MM.1S (cell line): ENCODE results near the gene OR1I1.

Source experiments
- DNase-seq: peaks from one replicate; pipeline ENCODE4 v3.0.0-alpha.2; 2015
- H2AFZ ChIP-seq: fragments of 300-600 bp; sonication (generic); 2 replicates; pipeline ENCODE4 v1.6.0; 2016; ENCODE audit warnings: antibody characterized with exemption, low read length
- H3F3A ChIP-seq: fragments of 300-600 bp; sonication (generic); 2 replicates; pipeline ENCODE4 v1.6.1; 2016; ENCODE audit warnings: mild to moderate bottlenecking, antibody characterized with exemption, low read length, moderate library complexity, mixed read lengths; ENCODE audit not compliant: insufficient read depth
- H3K27ac ChIP-seq: fragments of 300-600 bp; sonication (generic); 2 replicates; pipeline ENCODE4 v1.5.1; 2016; ENCODE audit warnings: mild to moderate bottlenecking, low read length
- H3K27me3 ChIP-seq: fragments of 300-600 bp; sonication (generic); replicated peaks from 2 replicates; pipeline ENCODE4 v1.6.0; 2016; ENCODE audit warnings: low read length; ENCODE audit not compliant: insufficient read depth
- H3K36me3 ChIP-seq: fragments of 300-600 bp; sonication (generic); replicated peaks from 2 replicates; pipeline ENCODE4 v1.6.1; 2016; ENCODE audit warnings: mild to moderate bottlenecking, low read length, mixed read lengths; ENCODE audit not compliant: insufficient read depth
- H3K4me1 ChIP-seq: fragments of 300-600 bp; sonication (generic); 2 replicates; pipeline ENCODE4 v1.6.1; 2016; ENCODE audit warnings: low read length, mixed read lengths
- H3K4me2 ChIP-seq: fragments of 300-600 bp; sonication (generic); 2 replicates; pipeline ENCODE4 v1.6.0; 2016; ENCODE audit warnings: low read depth, low read length
- H3K4me3 ChIP-seq: fragments of 300-600 bp; sonication (generic); 2 replicates; pipeline ENCODE4 v1.5.1; 2016; ENCODE audit warnings: low read length, mixed read lengths
- H3K79me2 ChIP-seq: fragments of 300-600 bp; sonication (generic); 2 replicates; pipeline ENCODE4 v1.6.1; 2016; ENCODE audit warnings: mixed run types, low read length, mixed read lengths
- H3K9ac ChIP-seq: fragments of 300-600 bp; sonication (generic); 2 replicates; pipeline ENCODE4 v1.6.1; 2016; ENCODE audit warnings: low read length, mixed read lengths
- H3K9me2 ChIP-seq: fragments of 300-600 bp; sonication (generic); replicated peaks from 2 replicates; pipeline ENCODE4 v1.6.1; 2016; ENCODE audit warnings: mild to moderate bottlenecking, low read length, mixed read lengths; ENCODE audit not compliant: insufficient read depth
- H3K9me3 ChIP-seq: fragments of 300-600 bp; sonication (generic); replicated peaks from 2 replicates; pipeline ENCODE4 v1.6.1; 2016; ENCODE audit warnings: mild to moderate bottlenecking, low read length, mixed read lengths; ENCODE audit not compliant: insufficient read depth
- H4K20me1 ChIP-seq: fragments of 300-600 bp; sonication (generic); 2 replicates; pipeline ENCODE4 v1.6.1; 2016; ENCODE audit warnings: mild to moderate bottlenecking, low read length, moderate library complexity, mixed read lengths; ENCODE audit not compliant: insufficient read depth
- CTCF ChIP-seq: fragments of 300-600 bp; sonication (generic); IDR thresholded peaks from 2 replicates; pipeline ENCODE4 v1.5.1; 2016; ENCODE audit warnings: antibody characterized with exemption, low read length, mixed read lengths
- EZH2 ChIP-seq: fragments of 300-600 bp; sonication (generic); optimal IDR thresholded peaks from 2 replicates; pipeline ENCODE3; 2017; ENCODE audit warnings: low read depth, mild to moderate bottlenecking, antibody characterized with exemption, low read length, mixed read lengths
- EZH2phosphoT487 ChIP-seq: fragments of 300-600 bp; sonication (generic); IDR thresholded peaks from 2 replicates; pipeline ENCODE4 v1.6.1; 2018; ENCODE audit warnings: antibody characterized with exemption, low read length

Gene OR1I1

GRCh38 chr19:15115080-15115479, 33.1 kb downstream of the OR1I1 start:
- Histone ChIP-seq H2AFZ (no peak overlapping the region), H4K20me1 (no peaks in the 10 kb centered on the region), H3K27ac (no peak overlapping the region), H3K9me3 (no peaks in the 10 kb centered on the region), H3K36me3 (no peaks in the 10 kb centered on the region), H3K4me1 (no peaks in the 10 kb centered on the region), H3K27me3 (peaks cover 7% of the 10 kb centered on the region), H3K79me2 (no peaks in the 10 kb centered on the region), H3K4me2 (no peak overlapping the region), H3K9ac (no peak overlapping the region), H3K9me2 (no peaks in the 10 kb centered on the region), H3F3A (no peaks in the 10 kb centered on the region), H3K4me3 (no peak overlapping the region)
- no peak for DNase-seq
- no peak for TF ChIP-seq CTCF
- no peak for TF ChIP-seq EZH2phosphoT487
- TF ChIP-seq EZH2, result no peak

GRCh38 chr19:15115762-15116615, 34.0 kb downstream of the OR1I1 start:
- H3K27ac ChIP-seq, result no peak overlapping the region
- H3K36me3 ChIP-seq, result no peaks in the 10 kb centered on the region
- no peaks in the 10 kb centered on the region for H4K20me1 ChIP-seq
- no peaks in the 10 kb centered on the region for H3K27me3 ChIP-seq
- no peaks in the 10 kb centered on the region for H3K9me3 ChIP-seq
- TF ChIP-seq EZH2 (no peak), EZH2phosphoT487 (no peak), CTCF (no peak)
- DNase-seq, result no peak
- H3K4me3 ChIP-seq, result no peak overlapping the region
- H3K79me2 ChIP-seq, result no peaks in the 10 kb centered on the region
- no peaks in the 10 kb centered on the region for H3K9me2 ChIP-seq
- H2AFZ ChIP-seq, result no peak overlapping the region
- no peaks in the 10 kb centered on the region for H3K4me1 ChIP-seq
- H3F3A ChIP-seq, result no peaks in the 10 kb centered on the region
- no peak overlapping the region for H3K4me2 ChIP-seq
- no peak overlapping the region for H3K9ac ChIP-seq

- H3K9me2 ChIP-seq, result no peaks in the 10 kb centered on the region
- H3K27me3 ChIP-seq, result no peaks in the 10 kb centered on the region
- H3F3A ChIP-seq, result no peaks in the 10 kb centered on the region
- H3K4me2 ChIP-seq, result no peak overlapping the region
- no peaks in the 10 kb centered on the region for H3K9me3 ChIP-seq
- H3K4me1 ChIP-seq, result no peaks in the 10 kb centered on the region
- no peak overlapping the region for H3K4me3 ChIP-seq
- no peak for DNase-seq
- no peaks in the 10 kb centered on the region for H4K20me1 ChIP-seq
- H3K36me3 ChIP-seq, result no peaks in the 10 kb centered on the region
- no peak for TF ChIP-seq CTCF
- no peak for TF ChIP-seq EZH2
- TF ChIP-seq EZH2phosphoT487, result no peak
- no peak overlapping the region for H3K27ac ChIP-seq
- no peak overlapping the region for H3K9ac ChIP-seq
- H3K79me2 ChIP-seq, result no peaks in the 10 kb centered on the region
- H2AFZ ChIP-seq, result no peak overlapping the region
Observed at GRCh38 chr19:15116856-15117255, 34.8 kb downstream of the OR1I1 start.
